HG03460 (cell line): ENCODE measurements around the gene ROBO1.
A peak's percentile ranks its signal among the peaks of the same experiment; 100 is the strongest.

Source experiments
- ATAC-seq: cut with Tn5 transposase; IDR thresholded peaks from one replicate; pipeline ENCODE4 v1.9.1; 2021; ENCODE audit not compliant: unreplicated experiment

Gene ROBO1

GRCh38 chr3:78937475-78937874 lies 830.3 kb downstream of the ROBO1 start:
- ATAC-seq, result no peak

DNA sequence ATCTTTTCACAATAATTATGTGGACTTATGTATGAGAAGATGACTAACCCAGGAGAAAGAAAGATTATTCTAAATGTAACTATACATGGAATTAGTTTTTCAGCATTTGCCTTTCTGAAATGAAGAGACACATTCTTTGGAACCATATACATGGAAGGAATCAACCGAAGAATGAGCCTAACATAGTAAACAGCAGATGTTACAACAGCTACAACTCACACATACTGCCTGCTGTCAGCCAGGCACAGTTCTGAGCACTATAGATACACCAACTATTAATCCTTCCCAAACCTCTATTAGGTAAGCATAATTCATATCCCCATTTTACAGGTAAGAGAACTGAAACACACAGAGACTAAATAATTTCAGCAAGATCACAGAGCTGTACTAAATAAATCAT lies 840.0 kb downstream of the ROBO1 start:
- no peak for ATAC-seq

GRCh38 chr3:78926523-78926922 lies 841.3 kb downstream of the ROBO1 start:
- no peak for ATAC-seq

DNA sequence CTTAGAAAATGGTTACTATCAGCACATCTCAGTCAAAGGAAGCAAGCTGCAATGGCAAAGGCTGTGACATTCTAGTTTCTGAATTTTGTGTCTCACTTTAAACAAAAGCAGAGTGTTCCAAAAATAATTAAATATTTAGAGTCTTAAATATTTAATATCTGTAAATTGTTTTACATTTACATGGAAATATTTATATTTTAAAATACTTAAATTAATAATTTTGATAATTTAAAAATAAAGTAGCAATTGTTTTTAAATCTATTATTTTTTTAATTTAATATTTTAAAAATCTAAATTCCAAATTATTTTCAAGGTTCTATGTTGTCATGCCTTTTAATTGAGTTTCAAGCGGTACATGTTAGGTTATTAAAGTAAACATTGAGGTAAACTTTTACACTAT lies 843.1 kb downstream of the ROBO1 start:
- no peak for ATAC-seq

GRCh38 chr3:78919021-78919755 lies 848.6 kb downstream of the ROBO1 start:
- ATAC-seq, result peak; percentile 70

GRCh38 chr3:78918361-78919020 lies 849.3 kb downstream of the ROBO1 start:
- ATAC-seq, result no peak

DNA sequence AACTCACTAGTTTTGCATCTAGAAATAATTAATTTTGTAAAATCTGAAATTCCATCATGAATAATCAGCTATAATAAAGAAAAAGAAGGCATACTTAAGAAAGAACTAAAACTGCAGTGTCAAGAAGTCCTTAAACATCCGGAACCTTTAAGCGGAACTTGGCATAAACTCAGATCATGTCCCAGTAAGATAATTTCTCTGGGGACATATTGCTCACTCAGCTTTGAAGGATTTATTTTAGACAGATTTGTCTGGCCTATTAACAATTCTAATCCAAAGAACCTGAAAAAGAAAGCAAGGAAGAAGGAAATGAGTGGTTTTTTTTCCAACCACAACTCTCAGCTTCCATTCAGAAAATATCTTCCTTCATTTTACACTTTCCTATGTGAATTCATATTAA lies 850.3 kb downstream of the ROBO1 start:
- no peak for ATAC-seq

DNA sequence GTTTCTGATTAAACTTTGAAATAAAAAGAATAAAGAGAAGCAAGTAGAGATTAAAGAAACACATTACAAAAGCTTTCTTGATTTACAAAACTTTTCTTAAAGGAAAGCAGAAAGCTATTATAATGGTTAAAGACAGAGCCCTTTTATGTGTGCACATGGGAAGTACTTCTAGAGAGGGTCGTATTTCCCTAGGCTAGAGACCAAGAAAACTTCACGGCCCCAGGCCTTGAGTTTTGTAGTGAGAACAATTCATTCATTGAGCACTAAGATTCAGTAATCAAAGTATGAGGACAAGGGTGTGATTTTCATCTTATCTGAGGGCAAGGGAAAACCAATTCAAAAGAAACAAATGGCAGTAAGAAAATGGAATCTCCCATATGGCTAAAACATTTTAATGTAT lies 854.1 kb downstream of the ROBO1 start:
- ATAC-seq, result no peak

GRCh38 chr3:78912687-78913086 lies 855.1 kb downstream of the ROBO1 start:
- ATAC-seq, result no peak

GRCh38 chr3:78912259-78912658 lies 855.5 kb downstream of the ROBO1 start:
- no peak for ATAC-seq

DNA sequence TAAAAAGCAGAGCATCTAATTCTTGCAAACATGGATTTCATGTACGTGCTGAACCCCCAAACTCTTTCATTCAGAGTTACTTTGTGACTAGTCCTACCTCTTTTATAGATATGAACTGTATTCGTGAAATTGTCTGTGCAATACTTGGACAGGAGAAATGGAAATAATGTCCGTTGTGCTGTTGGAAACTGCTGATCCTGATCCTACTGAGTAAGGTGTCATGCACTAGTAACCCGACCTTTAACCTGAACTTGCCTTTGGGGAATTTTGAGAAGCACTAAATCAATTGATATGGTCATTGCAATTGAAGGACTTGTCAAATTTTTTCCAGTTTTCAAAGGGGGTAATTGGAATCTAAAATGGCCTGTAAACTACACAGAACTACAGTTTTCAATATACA lies 856.4 kb downstream of the ROBO1 start:
- no peak for ATAC-seq

DNA sequence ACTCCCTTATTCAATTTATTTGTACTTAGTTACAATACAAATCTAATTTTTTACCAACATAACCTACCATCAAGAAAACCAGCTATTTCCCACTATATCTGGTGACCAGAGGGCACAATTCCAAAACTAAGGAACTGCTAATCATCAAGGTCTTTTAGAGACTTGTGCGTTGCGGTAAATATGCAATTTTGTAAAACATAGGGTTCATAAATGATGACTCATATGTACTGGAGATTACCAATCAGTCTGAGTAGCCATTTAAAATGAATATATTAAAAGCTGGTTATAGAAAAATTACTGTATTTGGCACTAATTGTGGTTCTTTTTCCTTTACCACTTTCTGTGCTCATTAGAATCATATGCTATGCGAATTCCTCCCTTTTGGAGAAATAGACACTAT lies 859.6 kb downstream of the ROBO1 start:
- no peak for ATAC-seq

- ATAC-seq, result no peak
These were observed 860.4 kb downstream of the ROBO1 start for GRCh38 chr3:78907367-78907766.

- no peak for ATAC-seq
These were observed 860.9 kb downstream of the ROBO1 start for GRCh38 chr3:78906930-78907329.

DNA sequence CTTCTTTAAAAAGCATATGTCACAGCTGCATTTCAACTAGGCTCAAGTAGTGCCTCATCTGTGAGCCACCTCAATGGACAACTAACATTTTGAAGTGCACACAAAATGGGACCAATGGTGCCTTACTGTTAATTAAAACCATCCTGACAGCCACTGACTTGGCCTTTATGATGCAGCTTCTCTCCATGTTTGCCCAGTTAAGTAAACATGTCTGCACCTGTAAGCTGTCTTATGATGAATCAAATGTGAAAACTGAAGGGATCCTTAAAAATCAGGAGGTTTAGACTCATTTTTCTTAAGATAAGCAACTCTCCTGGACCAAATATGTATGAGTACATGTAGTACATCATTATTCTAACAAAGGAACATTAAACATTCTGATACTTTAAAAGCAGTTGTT lies 861.6 kb downstream of the ROBO1 start:
- no peak for ATAC-seq

- no peak for ATAC-seq
These were observed 862.1 kb downstream of the ROBO1 start for GRCh38 chr3:78905700-78906099.

DNA sequence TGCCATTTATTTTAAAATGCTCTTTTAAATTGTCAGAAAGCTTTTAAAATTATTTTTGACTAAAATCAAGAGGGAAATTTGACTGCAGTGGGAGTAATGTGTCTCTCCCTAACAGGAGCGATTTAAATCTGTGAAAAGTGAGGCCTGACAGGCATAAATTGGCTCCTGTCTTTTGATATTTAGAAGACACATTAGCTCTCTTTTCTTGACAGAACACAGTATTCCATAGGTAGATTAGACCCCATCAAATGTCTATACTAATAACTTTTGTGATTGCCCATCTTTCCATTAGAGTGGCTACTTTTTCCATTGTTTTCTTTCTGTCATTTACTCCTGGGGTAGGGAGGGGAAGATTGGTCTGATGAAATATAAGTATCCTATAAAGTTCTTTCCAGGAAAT lies 866.3 kb downstream of the ROBO1 start:
- no peak for ATAC-seq

DNA sequence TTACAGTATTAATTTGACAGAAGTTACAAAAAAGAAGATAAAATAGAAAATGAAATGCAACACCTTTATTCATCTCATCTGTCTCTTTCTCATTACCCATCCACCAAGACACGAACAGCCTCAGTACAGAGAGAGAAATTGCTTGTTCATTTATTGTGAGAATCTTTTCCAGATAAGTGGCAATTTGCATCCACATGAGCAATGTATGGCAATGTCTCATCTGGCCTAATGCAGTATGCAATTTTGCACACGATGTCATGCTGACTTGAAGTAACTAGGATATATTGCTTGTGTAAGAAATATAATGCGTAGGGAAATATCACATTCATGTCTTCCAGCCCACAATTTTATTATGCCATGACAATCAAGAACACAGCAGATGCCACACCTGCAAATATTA lies 866.9 kb downstream of the ROBO1 start:
- no peak for ATAC-seq

DNA sequence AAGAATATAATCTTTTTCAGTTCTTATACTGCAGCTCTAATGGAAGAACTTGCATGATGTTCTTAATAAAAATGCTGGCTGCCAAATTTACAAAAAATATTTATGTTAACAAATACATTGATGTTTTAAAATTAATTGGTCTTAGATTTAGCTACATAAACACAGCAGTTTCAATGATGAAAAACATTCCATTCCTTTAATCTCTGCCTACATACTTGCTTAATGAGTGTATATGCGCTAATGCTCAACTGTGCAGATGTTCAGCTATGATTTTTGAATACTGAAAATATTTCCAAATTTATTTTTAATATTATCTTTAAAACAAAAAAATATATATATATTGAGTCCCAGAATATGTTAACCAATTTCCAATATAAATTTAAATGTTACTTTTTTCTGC lies 867.4 kb downstream of the ROBO1 start:
- no peak for ATAC-seq

DNA sequence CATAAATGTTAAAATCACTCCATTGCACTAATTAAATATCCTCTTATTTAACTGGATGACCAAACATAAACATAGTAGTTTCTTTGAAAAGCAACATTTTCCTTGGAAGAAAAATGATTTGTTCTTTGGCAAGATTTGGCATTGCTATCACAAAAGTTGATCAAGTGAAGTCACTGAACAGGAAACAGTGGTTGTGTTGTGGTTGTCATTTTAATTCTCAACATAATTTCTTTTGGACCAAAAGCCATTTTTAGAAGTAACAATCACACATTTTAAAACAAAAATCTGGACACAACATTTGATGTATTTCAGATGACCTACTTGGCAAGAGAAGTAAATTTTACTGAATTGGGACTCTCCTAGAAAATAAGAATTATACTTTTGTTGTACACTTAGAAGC lies 872.3 kb downstream of the ROBO1 start:
- no peak for ATAC-seq

- no peak for ATAC-seq
These were observed 873.0 kb downstream of the ROBO1 start for GRCh38 chr3:78894787-78895186.

DNA sequence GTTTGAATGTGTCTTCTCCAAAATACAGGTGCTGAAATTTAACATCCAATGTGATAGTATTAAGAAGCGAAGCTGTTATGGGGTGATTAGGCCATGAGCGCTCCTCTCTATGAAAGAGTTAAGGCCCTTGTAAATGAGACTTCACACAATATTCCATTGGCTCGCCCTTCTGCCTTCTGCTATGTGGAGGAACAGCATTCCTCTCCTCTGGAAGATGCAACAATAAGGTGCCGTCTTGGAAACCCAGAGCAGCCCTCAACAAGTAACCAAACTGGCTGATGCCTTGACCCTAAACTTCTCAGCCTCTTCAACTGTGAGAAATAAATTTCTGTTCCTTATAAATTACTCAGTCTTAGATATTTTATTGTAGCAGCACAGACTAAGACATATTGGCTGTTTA lies 874.6 kb downstream of the ROBO1 start:
- no peak for ATAC-seq

GRCh38 chr3:78889348-78889747 lies 878.5 kb downstream of the ROBO1 start:
- ATAC-seq, result no peak
